ENCODE measurements around the gene ZBED1.

DNA sequence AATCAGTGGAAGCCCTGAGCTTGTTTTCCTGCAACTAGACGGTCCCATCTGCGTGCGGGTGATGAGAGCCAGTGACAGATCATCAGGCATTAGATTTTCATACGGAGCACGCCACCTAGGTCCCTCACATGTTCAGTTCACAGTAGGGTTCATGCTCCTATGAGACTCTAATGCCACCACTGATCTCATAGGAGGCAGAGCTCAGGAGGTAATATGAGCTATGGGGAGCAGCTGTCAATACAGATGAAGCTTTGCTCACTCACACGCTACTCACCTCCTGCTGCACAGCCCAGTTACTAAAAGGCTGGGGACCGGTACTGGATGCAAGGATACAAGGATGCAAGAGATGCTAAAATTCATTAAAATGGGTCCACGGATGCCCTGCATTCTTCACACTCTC is 61.2 kb downstream of the ZBED1 start:
- TF ChIP-seq, protein P1, sequence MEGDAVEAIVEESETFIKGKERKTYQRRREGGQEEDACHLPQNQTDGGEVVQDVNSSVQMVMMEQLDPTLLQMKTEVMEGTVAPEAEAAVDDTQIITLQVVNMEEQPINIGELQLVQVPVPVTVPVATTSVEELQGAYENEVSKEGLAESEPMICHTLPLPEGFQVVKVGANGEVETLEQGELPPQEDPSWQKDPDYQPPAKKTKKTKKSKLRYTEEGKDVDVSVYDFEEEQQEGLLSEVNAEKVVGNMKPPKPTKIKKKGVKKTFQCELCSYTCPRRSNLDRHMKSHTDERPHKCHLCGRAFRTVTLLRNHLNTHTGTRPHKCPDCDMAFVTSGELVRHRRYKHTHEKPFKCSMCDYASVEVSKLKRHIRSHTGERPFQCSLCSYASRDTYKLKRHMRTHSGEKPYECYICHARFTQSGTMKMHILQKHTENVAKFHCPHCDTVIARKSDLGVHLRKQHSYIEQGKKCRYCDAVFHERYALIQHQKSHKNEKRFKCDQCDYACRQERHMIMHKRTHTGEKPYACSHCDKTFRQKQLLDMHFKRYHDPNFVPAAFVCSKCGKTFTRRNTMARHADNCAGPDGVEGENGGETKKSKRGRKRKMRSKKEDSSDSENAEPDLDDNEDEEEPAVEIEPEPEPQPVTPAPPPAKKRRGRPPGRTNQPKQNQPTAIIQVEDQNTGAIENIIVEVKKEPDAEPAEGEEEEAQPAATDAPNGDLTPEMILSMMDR (IDR thresholded peaks at IDR 0.05; ENCODE audit: low read depth, low read length): no peak
- TF ChIP-seq POLR2A (IDR thresholded peaks at IDR 0.05; ENCODE audit: extremely low read depth, insufficient read length): no peak
- TF ChIP-seq, protein P2, sequence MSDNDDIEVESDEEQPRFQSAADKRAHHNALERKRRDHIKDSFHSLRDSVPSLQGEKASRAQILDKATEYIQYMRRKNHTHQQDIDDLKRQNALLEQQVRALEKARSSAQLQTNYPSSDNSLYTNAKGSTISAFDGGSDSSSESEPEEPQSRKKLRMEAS (IDR thresholded peaks at IDR 0.05; ENCODE audit: low read depth, low read length): no peak
- TF ChIP-seq MYC (IDR thresholded peaks at IDR 0.05; ENCODE audit: low read depth, low read length): no peak

All from NB4 (cell line).